Natural killer cell treated with Interleukin-12 subunit alpha and Interleukin-12 subunit beta and Interleukin-15 and Interleukin-18, amount 100 ng/mL, for 72 hours (primary cell): Measurements from ENCODE around the gene GSG1L. TPM values are rescaled to one million over a fixed set of nuclear protein-coding genes. Genes with fewer than 3 reads are reported as not detected.

ENCODE experiments used
- ATAC-seq, 2 donors: fragments of 150-1000 bp; cut with Tn5 transposase in 1 of 2; sonication (Bioruptor Pico), chemical (Tn5 transposase) in 1 of 2; 2 replicates each; pipeline ENCODE4 v1.10.0; 2021
- DNase-seq: peaks from one replicate; pipeline ENCODE4 v3.0.0; 2022; ENCODE audit warnings: low spot score
- H3K27ac Mint-ChIP-seq, 2 donors: 1 replicate in 1 of 2; 2 replicates in 1 of 2; pipeline ENCODE4 v1.8.0; 2022; ENCODE audit warnings: mixed read lengths in 2 of 2, mild to moderate bottlenecking in 1 of 2, moderate library complexity in 1 of 2
- H3K27me3 Mint-ChIP-seq, 2 donors: 1 replicate in 1 of 2; 2 replicates in 1 of 2; pipeline ENCODE4 v1.8.0; 2022; ENCODE audit warnings: mixed read lengths in 2 of 2
- H3K36me3 Mint-ChIP-seq: one replicate; pipeline ENCODE4 v1.8.0; 2022; ENCODE audit warnings: mixed read lengths
- H3K4me1 Mint-ChIP-seq, 2 donors: 1 replicate in 1 of 2; 2 replicates in 1 of 2; pipeline ENCODE4 v1.8.0; 2022; ENCODE audit warnings: low read depth in 2 of 2, mixed read lengths in 2 of 2, mild to moderate bottlenecking in 1 of 2
- H3K4me3 Mint-ChIP-seq: one replicate; pipeline ENCODE4 v1.8.0; 2022; ENCODE audit warnings: mixed read lengths
- H3K9me3 Mint-ChIP-seq: 2 replicates; pipeline ENCODE4 v1.8.0; 2022; ENCODE audit warnings: mixed read lengths
- total RNA-seq, 2 donors: library from RNA; stranded (reverse); gene quantifications; one replicate each; pipeline ENCODE4 v1.2.3, GENCODE V29; 2022

GSG1L gene
- total RNA-seq, 2 donors from 2014 or later = not detected

GRCh38 chr16:28100810-28101532 lies 37.5 kb upstream of the GSG1L start:
- Mint-ChIP-seq H3K9me3 (no peaks in the 10 kb centered on the region), H3K36me3 (peaks cover 6% of the 10 kb centered on the region), H3K4me3 (no peak overlapping the region), H3K4me1 (peaks cover 0 to 13% of the 10 kb centered on the region in 2 donors), H3K27me3 (no peaks in the 10 kb centered on the region), H3K27ac (peak overlapping the region in 1 of 2 donors; percentile 39)
- peak in 1 of 2 donors; percentile 52 for ATAC-seq
- no peak for DNase-seq

DNA sequence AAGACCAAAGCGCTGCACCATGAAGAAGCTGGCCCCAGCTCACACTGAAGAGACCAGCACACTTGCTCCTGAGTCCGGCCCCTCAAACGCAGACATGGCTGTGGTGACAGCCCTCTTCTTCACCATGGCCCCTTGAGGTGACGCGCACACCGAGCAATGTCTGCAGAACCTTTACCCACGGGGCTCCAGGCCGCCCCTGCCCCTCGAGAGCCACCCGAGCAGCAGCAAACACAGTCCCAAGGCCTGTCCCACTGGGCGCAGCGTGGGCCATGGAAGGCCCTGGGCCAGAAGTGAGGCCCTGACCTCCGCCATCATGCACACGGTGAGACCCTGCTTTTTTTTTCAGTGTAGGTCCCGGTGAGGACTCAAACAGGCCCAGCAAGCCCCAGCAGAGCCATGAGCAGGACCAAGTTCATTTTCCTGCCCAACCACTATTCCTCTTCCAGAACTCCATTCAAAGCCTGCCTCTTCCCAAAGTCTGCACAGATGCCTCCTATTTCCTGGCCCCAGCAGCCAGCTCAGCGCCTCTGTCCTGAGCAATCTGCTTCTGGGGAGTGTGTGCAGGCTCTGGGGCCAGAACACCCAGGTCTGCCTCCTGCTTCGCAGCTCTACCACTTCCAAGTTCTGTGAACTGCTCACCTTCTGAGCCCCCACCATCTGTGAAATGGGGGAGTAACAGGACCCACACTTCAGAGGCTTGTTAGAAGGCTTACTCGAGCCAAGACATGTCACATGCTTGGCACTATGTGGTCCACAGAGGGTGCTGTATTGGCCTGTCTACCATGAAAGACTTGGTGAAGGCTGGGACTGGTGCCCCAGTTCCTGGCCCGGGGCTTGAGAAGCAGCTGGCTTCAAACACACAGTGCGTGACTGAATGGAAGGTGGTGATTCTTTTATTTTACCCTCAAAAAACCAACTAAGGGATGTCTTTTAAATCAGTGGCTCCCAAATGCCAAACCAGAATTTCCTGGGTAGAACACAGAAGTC lies 35.7 kb upstream of the GSG1L start:
- peaks cover 0 to 13% of the 10 kb centered on the region in 2 donors for H3K4me1 Mint-ChIP-seq
- no peaks in the 10 kb centered on the region for H3K27me3 Mint-ChIP-seq
- ATAC-seq = no peak
- no peak overlapping the region for H3K4me3 Mint-ChIP-seq
- peaks cover 6% of the 10 kb centered on the region for H3K36me3 Mint-ChIP-seq
- DNase-seq = no peak
- no peak overlapping the region for H3K27ac Mint-ChIP-seq
- no peaks in the 10 kb centered on the region for H3K9me3 Mint-ChIP-seq

DNA sequence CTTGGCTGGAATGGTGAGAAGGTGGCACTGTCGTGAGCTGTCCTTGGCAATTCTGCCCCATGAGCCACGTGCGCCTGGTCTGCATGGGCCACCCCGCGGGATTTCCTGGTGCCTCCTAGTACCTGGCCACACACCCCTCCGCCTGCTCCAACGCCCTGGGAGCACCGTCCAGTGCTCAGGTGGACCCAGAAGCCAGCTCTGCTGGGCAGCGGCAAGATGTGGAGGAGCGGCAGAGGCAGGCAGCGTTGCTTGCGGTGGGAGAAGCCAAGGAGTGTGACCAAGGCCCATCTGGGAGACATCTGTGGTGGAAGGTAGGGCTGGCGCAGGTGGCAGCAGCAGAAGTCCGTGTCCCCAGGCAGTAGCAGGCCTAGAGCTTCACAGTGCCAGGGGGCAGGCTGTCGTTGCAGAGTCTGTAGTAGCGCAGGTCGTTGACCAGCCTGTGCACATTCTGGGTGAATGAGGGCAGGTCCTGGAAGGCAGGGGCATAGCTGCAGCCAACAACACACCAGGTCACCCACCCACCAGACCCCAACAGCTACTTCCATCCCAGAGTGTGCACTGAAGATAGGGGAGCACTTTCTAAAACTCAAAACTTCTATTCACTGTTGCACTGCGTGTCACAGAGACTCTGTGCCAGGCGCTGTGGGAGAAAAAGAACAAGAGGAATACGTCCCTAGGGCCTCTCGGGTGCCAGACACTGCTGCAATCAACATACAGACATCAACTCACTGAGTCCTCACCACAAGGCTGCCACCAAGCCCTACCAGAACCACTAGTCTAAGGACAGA lies 34.9 kb upstream of the GSG1L start:
- Mint-ChIP-seq H3K27me3 (no peaks in the 10 kb centered on the region), H3K27ac (no peak overlapping the region), H3K4me3 (no peak overlapping the region), H3K36me3 (peaks cover 6% of the 10 kb centered on the region), H3K9me3 (no peaks in the 10 kb centered on the region), H3K4me1 (peaks cover 0 to 16% of the 10 kb centered on the region in 2 donors)
- no peak for ATAC-seq
- DNase-seq = peak; percentile 22

- Mint-ChIP-seq H3K36me3 (peaks cover 6% of the 10 kb centered on the region), H3K9me3 (no peaks in the 10 kb centered on the region), H3K4me1 (peaks cover 0 to 13% of the 10 kb centered on the region in 2 donors), H3K27ac (no peak overlapping the region), H3K27me3 (no peaks in the 10 kb centered on the region), H3K4me3 (no peak overlapping the region)
- ATAC-seq (peak in 1 of 2 donors; percentile 7), DNase-seq (peak; percentile 20)
Measured at GRCh38 chr16:28096983-28097899, 33.7 kb upstream of the GSG1L start.

GRCh38 chr16:28093385-28093725 lies 29.8 kb upstream of the GSG1L start:
- Mint-ChIP-seq H3K27me3 (no peaks in the 10 kb centered on the region), H3K27ac (no peak overlapping the region), H3K36me3 (no peaks in the 10 kb centered on the region), H3K4me3 (no peak overlapping the region), H3K4me1 (peaks cover 7 to 21% of the 10 kb centered on the region in 2 donors), H3K9me3 (no peaks in the 10 kb centered on the region)
- DNase-seq (no peak), ATAC-seq (no peak)

- peaks cover 7 to 21% of the 10 kb centered on the region in 2 donors for H3K4me1 Mint-ChIP-seq
- no peaks in the 10 kb centered on the region for H3K27me3 Mint-ChIP-seq
- DNase-seq (no peak), ATAC-seq (no peak)
- no peaks in the 10 kb centered on the region for H3K9me3 Mint-ChIP-seq
- no peak overlapping the region for H3K4me3 Mint-ChIP-seq
- no peaks in the 10 kb centered on the region for H3K36me3 Mint-ChIP-seq
- no peak overlapping the region for H3K27ac Mint-ChIP-seq
Measured at GRCh38 chr16:28092721-28093384, 29.3 kb upstream of the GSG1L start.

DNA sequence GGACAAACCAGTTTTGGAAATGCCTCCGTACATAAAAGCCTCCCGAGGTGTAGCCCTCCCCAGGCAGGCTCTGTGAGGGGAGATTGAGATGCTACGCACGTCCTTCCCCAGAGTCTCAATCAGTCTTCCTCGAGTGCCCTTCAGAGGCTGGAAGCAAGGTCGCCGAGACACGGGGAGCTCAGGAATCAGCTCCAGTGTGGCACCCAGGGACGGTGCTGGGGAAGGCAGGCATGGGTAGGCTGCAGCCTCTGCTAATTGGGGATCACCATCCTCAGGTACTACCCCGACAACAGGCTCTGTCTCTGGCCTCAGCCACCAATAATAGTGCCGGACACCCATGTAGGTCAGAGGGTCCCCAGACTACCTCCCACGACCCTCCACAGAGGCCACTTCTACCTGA lies 28.1 kb upstream of the GSG1L start:
- no peaks in the 10 kb centered on the region for H3K36me3 Mint-ChIP-seq
- no peaks in the 10 kb centered on the region for H3K27me3 Mint-ChIP-seq
- no peak overlapping the region for H3K27ac Mint-ChIP-seq
- H3K9me3 Mint-ChIP-seq = no peaks in the 10 kb centered on the region
- H3K4me1 Mint-ChIP-seq = peaks cover 7 to 14% of the 10 kb centered on the region in 2 donors
- no peak overlapping the region for H3K4me3 Mint-ChIP-seq
- ATAC-seq (no peak), DNase-seq (no peak)

DNA sequence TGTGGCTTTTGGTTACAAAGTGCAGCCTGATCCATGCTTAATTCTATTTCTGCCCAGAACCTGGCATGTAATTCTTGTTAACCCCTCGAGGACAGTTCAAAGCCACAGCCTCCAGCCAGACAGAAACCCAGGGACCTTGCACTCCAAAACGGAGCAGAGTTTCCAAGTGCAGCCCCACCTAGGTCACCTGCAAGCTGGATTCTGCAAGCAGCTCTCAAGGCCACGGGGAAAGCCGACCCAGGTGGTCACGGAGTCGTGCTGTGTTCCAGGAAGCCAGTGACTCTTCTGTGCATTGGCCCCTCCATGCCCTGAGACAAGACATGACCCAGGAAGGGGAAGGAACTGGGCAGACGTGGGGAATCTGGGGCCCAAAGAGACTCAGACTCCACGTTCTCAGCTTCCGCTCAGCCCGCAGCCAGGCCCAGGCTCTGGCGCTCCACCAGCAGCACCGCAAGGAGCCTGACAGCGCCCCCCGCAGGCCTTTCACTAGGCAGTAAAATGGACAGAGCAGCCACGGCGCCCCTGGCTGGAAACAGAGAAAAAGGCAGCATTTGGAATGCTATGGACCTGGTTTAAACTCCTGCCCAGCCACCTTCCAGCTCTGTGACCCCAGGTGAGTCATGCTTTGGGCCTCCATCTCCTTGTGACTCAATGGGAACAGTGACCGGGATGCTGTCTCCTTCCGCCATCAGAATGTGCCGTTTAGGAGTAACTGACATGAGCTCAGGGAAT lies 27.3 kb upstream of the GSG1L start:
- H3K27ac Mint-ChIP-seq = no peak overlapping the region
- no peaks in the 10 kb centered on the region for H3K9me3 Mint-ChIP-seq
- H3K36me3 Mint-ChIP-seq = no peaks in the 10 kb centered on the region
- H3K4me1 Mint-ChIP-seq = peaks cover 7 to 13% of the 10 kb centered on the region in 2 donors
- H3K27me3 Mint-ChIP-seq = no peaks in the 10 kb centered on the region
- ATAC-seq (no peak), DNase-seq (no peak)
- H3K4me3 Mint-ChIP-seq = no peak overlapping the region

DNA sequence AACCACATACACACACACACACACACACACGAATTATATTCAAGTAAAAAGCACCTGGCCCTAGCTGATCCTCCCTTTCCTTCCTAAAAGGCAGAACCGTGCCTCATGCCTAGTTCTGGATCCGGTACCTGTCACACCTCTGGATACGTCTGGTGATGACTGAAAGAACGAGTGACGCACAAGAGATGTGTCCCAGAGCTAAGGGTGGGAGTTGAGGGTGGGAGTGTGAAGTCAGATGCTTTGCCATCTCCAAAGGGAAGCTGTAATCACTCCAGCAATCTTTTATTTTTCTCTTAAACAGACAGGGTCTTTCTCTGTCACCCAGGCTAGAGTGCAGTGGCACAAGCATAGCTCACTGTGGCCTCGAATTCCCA lies 26.5 kb upstream of the GSG1L start:
- Mint-ChIP-seq H3K9me3 (no peaks in the 10 kb centered on the region), H3K36me3 (no peaks in the 10 kb centered on the region), H3K27ac (peak overlapping the region in 1 of 2 donors; percentile 28), H3K4me1 (peaks cover 7 to 13% of the 10 kb centered on the region in 2 donors), H3K27me3 (no peaks in the 10 kb centered on the region), H3K4me3 (no peak overlapping the region)
- no peak for DNase-seq
- no peak for ATAC-seq

GRCh38 chr16:28089205-28089991 lies 25.9 kb upstream of the GSG1L start:
- H3K27ac Mint-ChIP-seq = peak overlapping the region in 1 of 2 donors; percentile 28
- no peak for DNase-seq
- peak in 1 of 2 donors; percentile 22 for ATAC-seq
- no peaks in the 10 kb centered on the region for H3K27me3 Mint-ChIP-seq
- no peaks in the 10 kb centered on the region for H3K9me3 Mint-ChIP-seq
- peaks cover 7 to 13% of the 10 kb centered on the region in 2 donors for H3K4me1 Mint-ChIP-seq
- no peaks in the 10 kb centered on the region for H3K36me3 Mint-ChIP-seq
- no peak overlapping the region for H3K4me3 Mint-ChIP-seq

DNA sequence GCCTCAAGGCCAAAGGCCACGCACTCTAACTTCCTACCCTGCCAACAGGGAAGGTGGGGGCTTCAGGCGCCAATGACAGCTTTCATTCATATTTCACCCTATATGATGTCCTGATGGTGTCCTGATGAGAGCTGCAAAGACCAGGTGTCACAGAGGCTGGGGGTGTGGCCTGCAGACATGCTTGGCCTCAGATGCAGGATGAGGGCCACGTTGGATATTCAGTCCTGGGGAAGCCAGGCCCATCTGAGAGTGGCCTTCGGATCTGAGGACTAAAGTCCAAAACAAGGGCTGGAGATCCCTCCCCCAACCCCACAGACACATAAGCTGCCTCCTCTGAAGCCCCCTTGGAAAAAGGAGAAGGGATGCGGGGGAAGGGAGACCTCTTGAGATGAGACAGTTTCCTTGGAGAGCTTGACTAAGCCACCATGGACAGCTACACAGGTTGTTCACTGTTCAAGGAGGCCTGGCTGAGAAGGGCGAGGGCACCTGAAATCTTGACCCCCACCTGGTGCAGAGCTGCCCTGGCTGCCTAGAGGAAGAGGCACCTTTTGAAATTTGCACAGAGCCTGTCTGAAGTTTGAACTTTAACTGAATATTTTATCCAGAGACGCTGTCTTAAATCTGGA lies 24.3 kb upstream of the GSG1L start:
- peaks cover 7 to 10% of the 10 kb centered on the region in 2 donors for H3K4me1 Mint-ChIP-seq
- H3K27me3 Mint-ChIP-seq = no peaks in the 10 kb centered on the region
- H3K4me3 Mint-ChIP-seq = no peak overlapping the region
- no peak overlapping the region for H3K27ac Mint-ChIP-seq
- no peak for DNase-seq
- peak in 1 of 2 donors; percentile 24 for ATAC-seq
- no peaks in the 10 kb centered on the region for H3K9me3 Mint-ChIP-seq
- no peaks in the 10 kb centered on the region for H3K36me3 Mint-ChIP-seq
